ENCODE measurements around the gene IRX2.

The IRX2 gene

DNA sequence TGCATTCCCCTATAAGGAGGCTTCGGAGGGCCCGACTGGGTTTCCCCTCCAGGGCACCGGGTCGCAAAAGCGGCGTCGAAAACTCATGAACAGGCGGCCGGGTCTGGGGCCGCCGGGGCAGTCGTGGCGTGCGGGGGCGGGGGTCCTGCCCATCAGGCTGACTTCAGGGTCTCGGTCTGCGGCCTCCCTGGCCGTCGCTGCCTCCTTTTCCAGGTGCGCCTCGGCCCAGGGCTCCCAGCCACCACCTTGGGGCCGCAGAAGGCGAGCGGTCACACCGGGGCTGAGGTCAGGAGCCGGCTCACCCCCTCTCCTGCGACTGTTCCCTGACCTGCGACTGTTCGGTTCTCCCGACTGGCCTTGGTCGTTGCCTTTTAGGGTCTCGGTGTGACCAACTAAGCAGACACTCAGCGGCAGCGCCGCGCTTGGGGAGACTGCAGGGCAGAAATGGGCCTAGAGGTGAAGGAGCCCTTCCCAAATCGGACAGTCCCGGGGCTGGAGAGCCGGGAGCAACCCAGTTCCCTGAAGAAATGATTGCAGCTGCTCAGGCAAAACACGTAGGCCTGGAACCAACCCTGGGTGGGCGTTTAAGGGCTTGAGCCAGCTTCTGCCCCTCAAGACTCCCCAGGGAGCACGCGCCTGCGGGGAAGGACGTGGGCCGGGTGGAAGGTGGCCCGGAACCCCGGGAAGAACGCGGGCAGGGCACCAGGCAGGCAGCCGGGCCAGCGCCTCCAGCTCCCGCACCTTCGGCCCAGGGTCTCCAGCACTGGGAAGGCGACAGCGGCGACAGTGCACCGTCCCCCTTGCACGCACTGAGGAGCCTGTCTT, 11.2 kb downstream of the IRX2 start:
- no peak for DNase-seq

- no peak for DNase-seq
These were observed 12.0 kb downstream of the IRX2 start for GRCh38 chr5:2739360-2740050.

DNA sequence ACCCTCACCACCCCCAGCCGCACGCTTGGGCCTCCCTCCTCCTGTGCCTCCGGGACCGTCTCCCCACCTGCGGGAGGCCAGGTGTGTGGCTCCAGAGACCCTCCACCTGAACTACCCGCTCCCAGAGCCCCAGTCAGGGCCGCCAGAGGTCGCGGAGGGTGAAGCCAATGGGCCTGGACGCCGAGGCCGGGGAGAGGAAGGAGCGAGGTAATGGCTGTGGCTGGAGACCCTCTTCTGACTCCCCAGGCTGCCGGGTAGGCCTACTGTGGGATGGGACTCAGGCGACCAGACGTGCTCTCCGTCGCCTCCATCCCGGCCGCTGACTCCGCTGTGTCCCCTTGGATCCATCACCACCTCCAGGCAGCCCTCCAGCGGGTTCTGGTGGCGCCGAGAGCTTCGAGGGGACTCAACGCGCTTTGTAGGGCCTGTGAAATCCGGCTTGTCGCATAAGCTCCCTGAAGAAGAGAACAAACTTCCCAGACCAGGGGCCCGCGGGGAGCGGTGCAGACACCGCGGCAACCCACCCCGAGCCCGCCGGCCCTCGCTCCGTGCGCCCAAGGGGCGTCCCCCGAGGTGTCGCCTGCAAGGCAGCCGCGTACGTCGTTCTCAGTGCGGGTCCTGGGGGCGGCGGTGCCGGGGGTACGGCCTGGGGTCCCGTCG, 12.6 kb downstream of the IRX2 start:
- DNase-seq: no peak

- no peak for DNase-seq
These were observed 13.2 kb downstream of the IRX2 start for GRCh38 chr5:2738156-2738699.

DNA sequence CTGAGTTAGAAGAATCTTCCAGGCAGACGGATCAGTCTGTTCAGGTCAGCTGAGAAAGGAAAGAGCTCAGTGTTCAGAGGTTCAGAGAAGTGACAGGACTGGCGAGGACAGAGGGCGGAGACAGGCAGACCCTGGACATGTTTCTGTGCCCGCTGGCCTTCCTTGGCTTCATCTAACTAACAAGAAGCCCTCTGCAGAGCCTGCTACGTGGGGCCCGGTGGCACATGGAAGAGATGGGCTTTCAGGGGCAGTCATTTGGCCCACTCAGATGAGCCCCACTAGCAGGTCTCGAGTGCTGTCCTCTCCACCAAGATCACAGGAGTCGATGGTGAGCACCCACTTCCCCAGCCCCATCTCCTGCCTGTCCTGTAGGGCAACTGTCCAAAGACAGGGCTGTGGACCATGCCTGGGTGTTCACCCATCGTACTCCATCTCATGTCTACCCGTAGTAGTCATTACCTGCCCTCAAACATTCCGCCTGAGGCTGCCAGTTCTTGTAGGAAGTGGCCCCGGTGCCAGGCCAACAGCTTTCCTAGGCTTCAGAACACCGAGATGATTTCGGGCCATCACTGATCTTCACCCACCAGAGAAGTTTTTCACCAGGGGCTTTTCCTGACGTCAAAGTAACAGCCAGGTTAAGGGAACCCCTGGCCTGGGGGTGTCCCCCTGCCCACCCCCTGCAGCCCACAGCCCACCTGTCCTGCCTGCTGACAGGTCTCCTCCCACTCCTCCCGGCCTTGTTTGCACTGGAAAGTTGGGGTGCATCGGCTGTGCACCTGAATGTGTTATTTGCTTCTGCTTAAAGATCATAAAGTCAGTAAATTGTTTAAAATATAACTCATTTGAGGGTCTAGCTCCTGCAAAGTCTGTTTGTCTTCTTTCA, 14.0 kb downstream of the IRX2 start:
- no peak for DNase-seq

DNA sequence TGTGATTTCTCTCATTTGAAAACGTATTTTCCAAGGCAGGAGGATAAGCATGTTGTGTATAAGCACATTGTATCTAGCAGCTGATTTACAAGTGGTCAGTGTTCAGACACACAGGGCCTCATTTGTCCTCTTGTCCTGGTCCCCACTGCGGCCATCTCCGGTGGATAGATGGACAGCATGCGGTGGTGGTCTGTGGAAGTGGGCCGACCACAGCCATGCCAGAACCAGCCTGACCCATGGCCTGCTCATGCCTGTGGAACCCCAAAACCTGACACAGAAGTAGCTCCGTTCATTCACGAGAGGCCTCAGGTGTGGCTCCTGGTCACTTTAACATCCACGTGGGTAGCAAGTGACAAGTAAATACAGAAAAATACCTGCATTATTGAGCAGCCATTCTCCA, 14.6 kb downstream of the IRX2 start:
- no peak for DNase-seq

GRCh38 chr5:2735996-2736395, 15.5 kb downstream of the IRX2 start:
- no peak for DNase-seq

DNA sequence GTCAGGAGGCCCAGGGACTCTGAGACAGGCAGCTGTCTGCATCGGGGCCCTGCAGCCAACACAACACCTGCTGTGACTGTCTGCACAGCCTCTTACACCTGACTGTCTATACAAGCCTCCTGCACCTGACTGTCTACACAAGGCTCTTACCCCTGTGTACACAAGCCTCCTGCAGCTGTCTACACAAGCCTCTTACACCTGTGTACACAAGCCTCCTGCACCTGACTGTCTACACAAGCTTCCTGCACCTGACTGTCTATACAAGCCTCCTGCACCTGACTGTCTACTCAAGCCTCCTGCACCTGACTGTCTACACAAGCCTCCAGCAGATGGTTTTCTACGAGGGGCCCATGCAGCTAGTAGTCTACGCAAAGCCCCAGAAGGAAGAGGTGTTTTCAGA, 18.6 kb downstream of the IRX2 start:
- DNase-seq: no peak

GRCh38 chr5:2732004-2732403, 19.5 kb downstream of the IRX2 start:
- no peak for DNase-seq

DNA sequence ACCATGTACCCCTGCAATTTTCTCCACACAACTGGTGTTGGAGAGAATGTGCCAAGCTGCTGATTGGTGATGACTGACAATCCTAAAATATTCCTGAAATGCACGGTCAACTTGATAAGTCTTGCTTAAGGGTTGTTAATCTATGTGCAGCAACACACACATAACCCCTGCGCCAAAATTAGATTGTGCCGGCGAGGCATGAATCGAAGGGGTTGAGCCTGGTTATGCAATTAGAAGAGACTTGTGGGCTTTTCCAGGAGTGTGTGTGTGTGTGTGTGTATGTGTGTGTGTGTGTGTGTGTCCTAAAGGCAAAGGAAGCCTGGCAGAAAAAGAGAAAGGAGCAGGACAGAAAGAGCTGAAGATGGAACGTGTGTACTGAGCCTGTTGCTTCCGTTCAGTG, 22.3 kb downstream of the IRX2 start:
- no peak for DNase-seq

DNA sequence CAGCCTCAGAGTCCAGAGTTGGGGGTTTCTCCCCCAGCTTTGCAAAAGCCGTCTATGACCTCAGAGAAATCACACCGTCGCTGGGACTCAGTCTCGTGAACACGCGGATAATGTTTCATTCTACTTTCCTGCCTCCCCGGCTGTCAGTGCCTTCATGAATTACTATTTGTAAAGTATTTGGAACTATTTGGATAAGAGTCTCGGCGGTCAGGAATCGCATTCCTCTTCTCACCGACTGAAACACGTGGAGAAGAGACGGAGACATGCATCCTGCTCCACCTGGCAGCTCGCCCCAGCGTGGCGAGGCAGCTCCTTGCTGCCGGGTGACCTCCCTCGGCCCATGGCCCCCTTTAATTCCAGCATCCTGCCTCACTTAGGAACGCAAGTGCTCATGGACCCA, 23.9 kb downstream of the IRX2 start:
- no peak for DNase-seq

DNA sequence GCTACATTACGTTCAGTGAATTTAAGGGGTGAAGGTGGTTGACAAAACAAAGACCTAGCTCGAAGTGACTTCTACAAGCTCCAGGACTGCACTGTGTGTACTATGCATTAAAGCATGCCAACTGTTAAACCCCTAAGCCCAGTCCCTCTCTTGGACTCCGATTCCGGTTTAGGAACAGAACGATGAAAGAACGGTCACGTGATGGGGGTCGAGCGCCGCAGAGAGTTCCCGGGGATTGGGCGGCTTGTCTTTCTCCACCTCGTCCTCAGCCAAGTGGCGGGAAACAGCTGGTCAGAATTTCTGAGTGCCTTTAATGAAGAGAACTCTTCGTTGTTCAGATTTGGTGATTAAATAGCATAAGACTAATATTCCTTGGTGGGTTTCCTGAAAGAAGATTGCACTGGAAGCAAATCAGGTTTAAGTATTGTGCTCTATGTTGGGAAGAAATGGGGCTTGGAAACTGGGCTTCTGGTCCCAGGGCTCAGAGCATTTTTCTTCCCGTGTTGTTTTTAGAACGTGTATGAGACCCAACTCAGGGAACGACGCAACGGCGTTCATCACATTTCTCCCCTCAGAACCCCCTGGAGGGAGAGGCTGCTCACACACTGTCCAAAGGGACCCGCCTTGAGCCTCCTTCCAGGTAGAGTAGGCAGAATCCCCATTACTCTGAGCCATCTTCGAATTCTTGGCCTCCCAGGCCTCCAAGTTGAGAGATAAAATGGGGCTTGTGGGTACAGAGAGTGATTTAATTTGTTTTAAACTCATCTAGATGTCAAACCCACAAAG, 25.3 kb downstream of the IRX2 start:
- no peak for DNase-seq

DNA sequence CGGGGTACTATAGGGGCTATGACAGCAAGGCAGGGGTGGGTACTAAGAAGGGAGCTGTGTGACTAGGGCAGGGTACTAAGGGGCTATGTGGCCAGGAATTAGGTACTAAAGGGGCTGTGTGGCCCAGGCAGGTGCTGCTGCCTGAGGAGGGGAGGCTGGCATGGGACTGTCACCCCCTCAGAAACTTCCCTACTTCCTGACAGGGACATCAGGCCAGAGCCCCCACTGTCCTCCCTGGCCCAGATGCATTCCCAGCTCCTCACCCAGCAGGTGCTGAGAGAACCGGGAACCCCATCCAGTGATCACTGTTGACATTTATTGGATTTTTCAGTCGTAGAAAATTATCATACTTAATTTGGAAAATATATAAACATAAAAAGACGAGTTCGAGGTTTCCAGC, 26.6 kb downstream of the IRX2 start:
- no peak for DNase-seq

DNA sequence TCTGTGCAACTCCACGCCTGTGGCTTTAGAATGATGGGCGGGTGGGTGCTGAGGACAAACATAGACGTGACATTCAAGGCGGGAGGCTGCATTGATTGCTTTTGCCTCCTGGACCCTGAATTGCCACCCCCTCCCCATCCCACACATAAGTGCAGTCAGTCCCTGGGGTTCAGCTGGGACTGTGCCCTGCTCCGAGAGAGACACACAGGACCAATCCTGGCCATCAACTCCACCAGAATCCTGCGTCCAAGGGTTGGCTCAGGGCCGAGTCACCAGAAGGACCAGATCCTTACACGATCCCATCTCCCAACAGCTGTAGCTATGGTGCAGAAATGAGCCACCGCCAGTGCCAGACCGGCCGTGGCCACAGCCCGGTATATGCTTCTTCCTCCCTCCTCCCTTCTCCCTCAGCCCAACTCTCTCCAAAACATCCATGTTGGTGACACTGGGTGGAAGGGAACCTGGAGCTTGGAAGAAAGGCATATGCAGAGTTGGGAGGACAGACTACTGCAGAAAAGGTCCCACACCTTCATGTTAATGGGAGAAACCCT, 27.4 kb downstream of the IRX2 start:
- DNase-seq: no peak

- DNase-seq: no peak
These were observed 28.6 kb downstream of the IRX2 start for GRCh38 chr5:2722901-2723300.

DNA sequence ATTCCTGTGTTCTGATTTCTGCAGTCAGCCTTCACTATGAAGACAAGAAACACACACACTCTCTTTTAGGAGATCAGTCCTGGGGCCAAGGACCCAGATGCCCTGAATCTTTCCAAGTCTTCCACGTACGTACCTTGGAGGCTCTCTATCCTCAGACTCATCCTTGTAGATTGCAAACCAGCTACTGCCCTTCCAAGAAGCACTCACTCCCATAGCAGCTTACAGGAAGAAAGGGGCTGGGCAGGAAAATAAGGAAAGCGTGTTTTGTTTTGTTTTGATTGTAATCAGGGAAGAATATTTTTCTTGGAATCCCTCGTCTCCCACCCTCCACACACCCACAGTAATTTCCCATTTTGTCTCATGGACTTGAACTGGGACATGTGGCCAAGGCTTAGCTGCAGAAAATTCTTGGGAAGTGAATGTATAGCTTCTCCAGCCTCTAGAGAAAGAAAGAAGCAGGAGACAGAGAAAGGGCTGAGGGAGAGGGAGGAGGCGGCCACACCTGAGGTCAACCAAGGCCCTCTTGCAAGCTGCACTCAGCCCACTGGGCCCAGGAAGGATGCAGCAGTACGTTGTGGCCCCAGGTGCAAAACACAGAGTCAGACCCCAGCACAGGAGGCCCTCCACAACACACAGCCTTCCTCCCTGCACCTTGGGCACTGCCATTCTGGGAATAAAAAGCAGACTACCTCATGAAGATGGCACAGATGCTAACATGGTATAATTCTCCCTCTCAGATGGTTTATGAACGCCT, 29.9 kb downstream of the IRX2 start:
- no peak for DNase-seq

DNA sequence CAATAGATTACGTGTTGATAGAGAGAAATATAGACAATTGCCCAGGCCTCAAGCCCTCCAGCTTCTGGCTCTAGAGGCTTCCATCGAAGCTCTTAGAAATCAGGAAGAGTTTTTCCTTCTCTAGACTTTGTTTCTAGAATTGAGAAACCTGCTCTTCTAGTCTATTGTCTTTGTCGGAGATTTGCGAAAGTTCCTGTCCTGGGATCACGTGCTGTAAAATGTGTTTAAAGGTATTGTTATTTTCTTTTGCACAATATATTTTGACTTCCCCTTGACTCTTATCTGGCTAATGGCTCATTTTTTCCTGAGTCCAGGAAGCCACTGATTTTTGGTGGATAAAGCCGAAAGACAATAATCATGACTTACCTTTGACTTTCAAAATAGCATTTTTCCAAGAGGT, 32.1 kb downstream of the IRX2 start:
- DNase-seq: no peak

DNA sequence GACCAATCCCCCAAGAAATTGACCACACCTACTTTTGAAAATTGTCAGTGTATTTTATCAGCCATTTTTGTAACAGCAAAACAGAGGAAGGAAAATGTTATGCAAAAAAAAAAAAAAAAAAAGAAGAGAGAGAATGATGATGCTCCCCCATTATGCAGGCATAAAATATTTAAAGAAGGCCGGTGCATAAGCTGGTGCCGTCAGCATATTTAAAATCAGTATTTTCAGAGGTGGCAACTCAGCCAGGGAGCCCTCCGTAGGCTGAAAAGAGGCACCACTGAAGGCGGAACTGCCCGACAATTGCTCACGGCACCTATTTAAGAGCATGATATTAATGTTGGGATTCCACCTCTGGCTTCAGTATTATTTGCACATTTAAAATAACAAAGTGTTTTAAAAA, 33.4 kb downstream of the IRX2 start:
- DNase-seq: no peak

- no peak for DNase-seq
These were observed 35.6 kb downstream of the IRX2 start for GRCh38 chr5:2715856-2716255.

GRCh38 chr5:2714805-2715204, 36.7 kb downstream of the IRX2 start:
- no peak for DNase-seq

- no peak for DNase-seq
These were observed 37.5 kb downstream of the IRX2 start for GRCh38 chr5:2714026-2714425.
